ENCODE results near the gene AP4M1. TPM values are rescaled to one million over a fixed set of nuclear protein-coding genes. Genes with fewer than 3 reads are reported as not detected.

The AP4M1 gene
- total RNA-seq, 1 donor from 2014 or later, result 6.0 TPM

DNA sequence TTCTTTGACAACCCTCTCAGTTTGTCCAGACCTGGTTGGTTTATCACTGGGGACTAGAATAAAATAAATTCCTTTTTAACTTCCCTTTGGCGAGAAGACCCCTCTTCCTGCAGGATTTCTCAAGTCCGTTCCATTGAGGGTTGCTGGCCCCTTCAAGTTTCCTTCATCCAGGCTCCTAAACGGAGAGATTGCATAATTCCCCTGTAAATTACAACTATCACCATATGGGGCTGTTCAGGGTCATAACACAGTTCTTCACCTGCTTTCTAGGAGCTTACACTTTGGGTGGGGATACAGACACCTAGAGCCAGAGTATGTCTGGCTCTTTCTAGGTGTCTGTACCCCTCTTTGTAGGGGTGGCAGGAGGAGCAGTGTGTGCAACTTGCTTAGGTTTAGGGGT, 15.9 kb upstream of the AP4M1 start:
- DNase-seq (ENCODE audit: low spot score), result no peak

DNA sequence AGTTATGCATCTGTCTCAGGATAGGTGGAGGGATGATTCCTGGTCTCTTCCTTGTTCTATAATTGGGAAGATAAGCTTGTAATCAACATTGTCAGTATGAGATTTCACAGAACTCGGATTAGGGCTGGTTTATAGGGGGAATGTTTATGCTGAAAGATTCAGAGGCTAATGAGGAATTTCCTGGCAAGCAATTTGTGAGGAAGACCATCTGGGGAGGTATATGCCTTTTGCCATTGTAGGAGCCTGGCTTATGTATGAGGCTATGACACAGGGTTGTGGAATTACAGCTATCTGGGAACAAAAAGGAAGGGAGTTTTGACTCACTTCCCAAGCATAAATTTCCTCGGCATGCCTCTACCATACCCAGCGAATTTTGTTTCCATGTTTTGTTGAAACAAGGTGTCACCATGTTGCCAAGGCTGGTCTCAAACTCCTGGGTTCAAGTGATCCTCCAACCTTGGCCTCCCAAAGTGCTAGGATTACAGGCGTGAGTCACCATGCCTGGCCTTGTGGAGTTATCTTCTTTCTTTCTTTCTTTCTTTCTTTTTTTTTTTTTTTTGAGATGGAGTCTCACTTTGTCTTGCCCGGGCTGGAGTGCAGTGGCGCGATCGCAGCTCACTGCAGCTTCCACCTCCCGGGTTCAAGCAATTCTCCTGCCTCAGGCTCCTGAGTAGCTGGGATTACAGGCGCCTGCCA, 14.2 kb upstream of the AP4M1 start:
- DNase-seq (ENCODE audit: low spot score), result peak; percentile 96

DNA sequence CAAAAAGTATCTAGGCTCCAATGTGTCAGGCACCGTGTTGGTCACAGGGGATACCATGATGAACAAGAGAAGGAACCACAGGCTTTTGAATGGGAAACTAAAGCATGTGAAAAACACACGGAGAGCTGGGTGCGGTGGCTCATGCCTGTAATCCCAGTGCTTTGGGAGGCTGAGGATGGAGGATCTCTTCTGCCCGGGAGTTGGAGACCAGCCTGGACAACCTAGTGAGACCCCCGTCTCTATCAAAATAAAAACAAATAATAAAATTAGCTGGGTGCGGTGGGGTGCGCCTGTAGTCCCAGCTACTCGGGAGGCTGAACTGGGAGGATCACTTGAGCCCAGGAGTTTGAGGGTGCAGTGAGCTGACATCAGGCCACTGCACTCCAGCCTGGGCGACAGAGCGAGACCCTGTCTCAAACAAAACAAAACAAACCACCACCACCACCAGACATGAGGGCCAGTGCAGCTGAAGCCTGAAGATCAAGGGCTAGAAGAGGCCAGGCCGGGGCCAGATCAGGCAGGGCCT, 13.3 kb upstream of the AP4M1 start:
- DNase-seq (ENCODE audit: low spot score), result no peak

DNA sequence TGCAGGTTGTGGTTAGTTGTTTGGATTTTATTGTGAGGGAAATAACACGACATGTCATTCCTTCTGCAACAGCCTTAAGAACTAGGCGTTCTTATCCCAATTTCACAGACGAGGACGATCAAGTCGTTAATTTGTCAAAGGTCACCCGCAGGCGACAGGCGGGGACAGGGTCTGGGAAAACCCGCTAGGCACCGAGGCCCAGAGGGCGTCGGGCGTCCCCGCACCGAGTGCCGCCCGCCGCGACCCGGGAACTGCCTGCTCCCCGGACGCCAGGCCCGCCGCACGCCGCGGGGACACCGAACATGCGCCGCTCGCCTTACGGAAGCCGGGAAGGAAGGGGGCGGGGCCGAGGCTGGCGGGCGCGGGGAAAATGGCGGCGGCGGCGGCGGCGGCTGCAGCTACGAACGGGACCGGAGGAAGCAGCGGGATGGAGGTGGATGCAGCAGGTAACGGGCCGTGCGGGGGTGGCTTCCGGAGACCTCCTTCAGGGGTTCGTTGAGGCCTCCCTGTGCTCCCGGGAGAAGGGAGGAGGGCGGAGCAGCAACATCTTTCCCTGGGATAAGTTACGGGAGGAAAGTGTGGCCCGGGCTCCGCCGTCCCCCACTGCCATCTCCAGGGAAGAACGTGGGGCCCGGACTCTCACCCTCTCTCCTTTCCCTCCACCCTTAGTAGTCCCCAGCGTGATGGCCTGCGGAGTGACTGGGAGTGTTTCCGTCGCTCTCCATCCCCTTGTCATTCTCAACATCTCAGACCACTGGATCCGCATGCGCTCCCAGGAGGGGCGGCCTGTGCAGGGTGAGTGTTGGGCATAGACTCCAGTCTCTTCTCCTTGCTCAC, 12.6 kb upstream of the AP4M1 start, which contains the start of gene COPS6:
Gene COPS6 (plus strand): TSS at position 349 of the 837 bp plus-strand sequence. CDS start 22 bp downstream, at position 371.
- peak; percentile 78 for DNase-seq (ENCODE audit: low spot score)

DNA sequence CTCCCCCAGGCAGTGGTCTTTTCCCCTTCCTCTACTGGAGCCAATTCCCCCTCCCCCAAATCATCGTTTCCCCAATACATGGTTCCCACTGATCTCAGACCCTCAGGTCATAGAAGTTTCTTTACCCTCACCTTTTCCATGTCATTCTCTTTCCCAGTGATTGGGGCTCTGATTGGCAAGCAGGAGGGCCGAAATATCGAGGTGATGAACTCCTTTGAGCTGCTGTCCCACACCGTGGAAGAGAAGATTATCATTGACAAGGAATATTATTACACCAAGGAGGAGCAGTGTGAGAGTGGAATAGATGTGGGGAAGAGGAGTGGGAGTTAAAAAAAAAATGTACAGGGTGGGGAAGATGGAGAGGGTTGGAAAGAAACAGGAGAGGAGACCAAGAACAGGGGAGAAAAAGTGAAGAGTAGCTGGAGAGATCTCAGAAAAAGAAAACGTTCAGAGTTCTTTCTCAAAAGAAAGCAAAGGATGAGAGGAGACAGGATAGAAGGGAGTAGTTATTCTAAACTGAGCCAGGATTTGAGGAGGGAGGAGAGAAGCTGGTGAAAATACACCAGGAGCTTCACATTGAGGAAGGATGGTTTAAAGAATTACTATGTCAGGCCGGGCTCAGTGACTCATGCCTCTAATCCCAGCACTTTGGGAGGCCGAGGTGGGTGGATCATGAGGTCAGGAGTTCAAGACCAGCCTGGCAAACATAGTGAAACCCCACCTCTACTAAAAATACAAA, 11.8 kb upstream of the AP4M1 start:
- DNase-seq (ENCODE audit: low spot score), result peak; percentile 62

DNA sequence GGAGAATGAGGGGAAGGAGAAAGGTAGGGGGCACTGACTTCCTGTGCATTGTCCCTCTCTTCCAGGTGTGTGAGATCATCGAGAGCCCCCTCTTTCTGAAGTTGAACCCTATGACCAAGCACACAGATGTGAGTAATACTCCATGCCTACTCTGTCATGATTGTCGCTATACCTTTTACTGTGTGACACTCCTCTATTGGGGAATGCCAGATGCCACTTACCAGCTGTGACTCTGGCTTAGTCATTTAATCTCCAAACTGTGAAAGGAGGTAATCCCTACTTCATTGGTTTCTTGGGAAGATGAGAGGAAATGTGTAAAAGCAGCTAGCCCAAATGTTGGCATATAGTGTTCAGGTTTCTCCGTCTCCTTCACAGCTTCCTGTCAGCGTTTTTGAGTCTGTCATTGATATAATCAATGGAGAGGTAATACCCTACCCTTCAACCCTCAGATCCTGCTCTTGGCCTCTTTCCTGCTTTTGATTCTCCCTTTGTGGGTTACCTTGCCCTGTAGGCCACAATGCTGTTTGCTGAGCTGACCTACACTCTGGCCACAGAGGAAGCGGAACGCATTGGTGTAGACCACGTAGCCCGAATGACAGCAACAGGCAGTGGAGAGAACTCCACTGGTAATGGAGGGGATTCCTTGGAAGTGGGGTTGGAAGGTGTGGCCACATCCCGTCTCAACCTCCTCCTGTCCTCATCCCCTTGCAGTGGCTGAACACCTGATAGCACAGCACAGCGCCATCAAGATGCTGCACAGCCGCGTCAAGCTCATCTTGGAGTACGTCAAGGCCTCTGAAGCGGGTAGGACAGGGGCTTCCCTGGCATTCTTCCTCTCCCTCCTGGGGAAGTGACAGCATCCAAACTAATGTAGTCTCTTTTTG, 10.7 kb upstream of the AP4M1 start:
- DNase-seq (ENCODE audit: low spot score), result no peak

DNA sequence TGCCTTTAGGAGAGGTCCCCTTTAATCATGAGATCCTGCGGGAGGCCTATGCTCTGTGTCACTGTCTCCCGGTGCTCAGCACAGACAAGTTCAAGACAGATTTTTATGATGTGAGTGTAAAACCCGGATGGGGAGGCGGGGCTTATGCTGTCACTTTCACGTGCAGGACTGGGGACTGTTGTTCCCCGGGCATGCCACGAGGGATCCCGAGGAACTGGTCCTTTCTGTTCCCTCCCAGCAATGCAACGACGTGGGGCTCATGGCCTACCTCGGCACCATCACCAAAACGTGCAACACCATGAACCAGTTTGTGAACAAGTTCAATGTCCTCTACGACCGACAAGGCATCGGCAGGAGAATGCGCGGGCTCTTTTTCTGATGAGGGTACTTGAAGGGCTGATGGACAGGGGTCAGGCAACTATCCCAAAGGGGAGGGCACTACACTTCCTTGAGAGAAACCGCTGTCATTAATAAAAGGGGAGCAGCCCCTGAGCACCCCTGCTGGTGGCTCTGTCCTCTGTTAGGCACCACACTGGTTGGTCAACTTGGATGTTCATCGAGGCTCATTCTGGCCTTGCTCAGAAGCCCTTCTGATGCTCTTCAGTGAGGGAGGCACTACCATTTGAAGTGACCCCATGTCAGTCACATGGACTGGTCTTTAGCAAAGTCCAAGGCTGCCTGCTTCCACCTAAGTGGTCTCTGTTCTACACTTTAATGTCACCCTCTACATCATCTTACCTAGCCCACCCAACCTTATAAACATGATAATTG, 9.8 kb upstream of the AP4M1 start:
- no peak for DNase-seq (ENCODE audit: low spot score)

DNA sequence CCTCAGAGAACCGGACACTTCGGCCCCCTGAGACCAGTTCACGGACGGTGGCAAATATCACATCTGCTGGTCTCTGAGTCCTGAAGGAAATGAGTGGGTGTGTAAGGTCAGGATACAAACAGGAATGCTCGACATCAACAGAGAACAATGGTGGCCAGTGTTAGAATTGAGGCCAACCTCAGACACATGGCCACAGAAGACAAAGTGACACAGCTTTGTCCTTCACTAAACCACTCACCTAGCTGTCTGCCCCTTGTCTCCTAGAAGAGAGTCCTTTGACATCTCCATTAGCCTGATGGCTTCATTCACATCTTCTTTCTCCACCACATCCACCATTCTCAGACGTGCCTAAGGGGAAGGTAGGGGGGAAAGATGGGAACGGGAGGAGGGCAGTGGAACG, 8.4 kb upstream of the AP4M1 start:
- DNase-seq (ENCODE audit: low spot score), result no peak

DNA sequence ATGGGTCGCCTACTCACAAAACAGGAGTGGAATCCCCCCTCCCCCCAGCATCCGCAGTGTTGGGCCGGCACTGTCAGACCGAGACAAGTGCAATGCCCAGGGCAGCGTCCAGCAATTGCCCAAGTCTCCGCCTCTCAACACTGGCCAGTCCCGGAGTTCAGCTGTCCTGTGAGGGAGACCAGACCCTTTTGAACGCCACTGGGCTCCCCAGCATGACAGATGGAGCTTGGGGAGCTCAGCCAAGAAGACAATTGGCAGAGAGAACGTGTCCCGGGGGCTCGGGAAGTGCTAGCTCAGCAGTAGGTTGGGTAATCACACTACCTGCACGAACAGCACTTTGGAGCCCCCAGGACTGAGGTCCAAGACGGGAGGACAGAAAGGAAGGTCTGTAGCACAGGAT, 7.9 kb upstream of the AP4M1 start:
- no peak for DNase-seq (ENCODE audit: low spot score)

DNA sequence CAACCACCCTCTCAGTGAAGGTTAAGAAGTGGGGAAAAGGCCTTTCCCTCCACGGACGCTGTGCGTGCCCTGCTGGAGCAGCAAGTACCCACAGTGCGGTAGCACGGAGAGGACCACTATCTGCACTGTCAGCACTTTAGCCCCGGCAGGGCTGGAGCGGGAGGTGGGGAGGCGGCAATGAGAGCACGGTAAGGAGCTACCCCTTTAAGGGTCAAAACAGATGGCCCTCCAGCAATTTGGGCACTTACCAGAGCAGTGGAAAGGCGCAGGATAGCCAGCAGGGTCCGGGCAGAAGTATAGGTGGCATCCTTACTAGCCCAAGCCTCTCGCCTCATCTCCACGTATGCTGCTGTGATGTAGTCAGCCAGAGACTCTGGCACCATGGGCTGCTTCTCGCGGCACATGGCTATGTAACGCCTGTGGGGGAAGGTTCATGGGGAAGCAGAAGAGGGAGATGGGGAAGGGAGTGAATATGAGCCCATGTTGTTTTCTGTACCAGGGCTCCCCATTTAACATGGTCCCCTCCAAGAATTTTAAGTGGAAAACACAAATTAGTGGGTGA, 7.4 kb upstream of the AP4M1 start:
- DNase-seq (ENCODE audit: low spot score), result no peak

DNA sequence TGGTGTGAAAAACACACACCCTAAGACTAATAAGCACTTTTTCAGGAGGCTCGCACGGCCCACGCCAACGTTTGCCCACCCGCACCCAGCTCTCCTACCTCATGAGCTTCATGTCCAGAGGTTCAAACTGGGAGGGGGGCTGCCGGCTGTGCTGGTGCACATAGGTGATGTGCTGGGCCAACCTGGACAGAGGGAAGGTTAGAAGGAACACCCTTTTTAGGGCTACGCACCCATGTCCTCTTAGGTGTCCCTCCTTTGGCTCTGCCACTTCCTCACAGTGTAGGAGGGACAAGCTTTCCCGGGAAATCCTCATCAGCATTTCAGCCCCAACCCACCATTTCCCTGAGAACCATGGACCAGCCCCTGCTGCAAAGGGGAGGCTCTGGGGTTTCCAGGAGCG, 6.2 kb upstream of the AP4M1 start:
- DNase-seq (ENCODE audit: low spot score), result no peak

DNA sequence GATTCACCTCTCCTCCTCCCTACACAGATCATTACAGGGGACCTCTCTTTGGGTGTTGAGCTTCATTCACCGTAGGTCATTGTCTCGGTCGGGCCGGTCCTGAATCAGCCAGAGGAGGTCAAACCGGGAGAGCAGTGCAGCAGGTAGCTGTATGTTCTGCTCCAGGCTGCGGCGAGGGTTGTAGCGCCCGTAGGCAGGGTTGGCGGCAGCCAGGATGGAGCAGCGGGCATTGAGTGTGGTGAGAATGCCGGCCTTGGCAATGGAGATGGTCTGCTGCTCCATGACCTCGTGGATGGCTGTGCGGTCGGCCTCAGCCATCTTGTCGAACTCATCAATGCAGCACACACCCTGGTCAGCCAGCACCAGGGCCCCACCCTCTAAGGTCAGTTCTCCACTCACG, 5.7 kb upstream of the AP4M1 start:
- DNase-seq (ENCODE audit: low spot score), result no peak

DNA sequence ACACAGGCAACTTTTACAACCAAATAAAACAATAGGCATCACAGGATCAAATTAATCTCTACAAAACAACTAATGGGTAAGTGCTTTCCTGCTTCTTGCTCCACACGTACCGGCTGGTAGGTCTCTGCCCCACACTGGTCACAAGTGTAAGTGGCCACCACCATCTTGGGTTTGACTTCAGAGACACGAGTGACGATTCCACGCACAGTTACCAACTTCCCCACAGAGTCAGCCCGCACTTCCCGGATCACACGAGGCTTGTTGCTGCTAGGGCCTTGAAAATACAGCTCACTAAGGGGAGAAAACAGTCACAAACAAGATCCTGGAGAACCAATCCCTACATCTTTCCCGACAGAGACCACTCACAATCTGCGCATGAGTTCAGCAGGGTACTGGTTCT, 2.5 kb upstream of the AP4M1 start:
- no peak for DNase-seq (ENCODE audit: low spot score)

DNA sequence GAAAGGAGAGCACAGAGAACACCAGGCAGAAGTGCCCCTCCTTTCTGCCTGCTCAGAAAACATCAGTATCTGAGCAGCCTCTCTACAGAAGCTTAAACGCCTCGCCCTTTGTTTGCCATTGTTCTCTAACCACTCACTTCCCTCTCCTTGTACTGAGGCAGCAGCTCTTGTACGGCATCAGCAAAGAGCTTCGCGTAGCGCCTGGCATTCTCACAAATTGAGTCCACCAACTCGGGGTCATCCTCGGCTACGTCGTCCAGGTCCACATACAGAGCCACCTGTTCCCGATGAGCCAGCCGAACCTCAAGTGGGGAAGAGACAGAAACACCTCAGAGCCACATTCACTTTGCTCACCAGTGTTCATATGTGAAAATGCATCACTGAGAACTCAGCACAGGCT, 2.0 kb upstream of the AP4M1 start:
- no peak for DNase-seq (ENCODE audit: low spot score)

DNA sequence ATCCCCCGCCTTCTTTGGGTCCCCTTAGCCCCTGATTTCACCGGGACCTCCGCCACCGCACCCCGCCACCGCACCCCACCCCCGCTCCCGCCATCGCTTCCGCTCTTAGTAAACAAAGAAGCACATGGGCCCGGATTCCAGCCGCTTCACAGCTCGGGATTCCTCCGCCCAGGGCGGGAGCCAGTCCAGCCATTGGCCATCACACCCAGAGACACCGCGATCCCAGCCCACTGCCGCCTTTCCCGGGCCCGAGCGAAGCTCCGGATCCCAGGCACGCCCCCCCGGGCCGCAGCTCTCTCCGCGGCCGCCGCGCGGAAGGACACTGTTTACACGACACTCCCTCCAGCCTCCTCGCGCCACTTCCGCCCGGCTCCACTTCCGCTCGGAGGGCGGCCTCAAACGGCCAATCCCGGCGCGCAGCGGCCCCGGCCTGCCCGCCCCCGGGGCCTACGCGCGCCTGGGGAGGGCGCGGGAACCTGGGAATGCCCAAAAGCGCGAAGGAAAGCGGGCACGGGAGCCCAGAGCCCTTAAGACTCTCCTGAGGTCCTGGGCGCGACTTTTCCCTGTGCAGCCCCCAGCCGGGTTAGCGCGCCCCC, 925 bp upstream of the AP4M1 start:
- peak; percentile 97 for DNase-seq (ENCODE audit: low spot score)

DNA sequence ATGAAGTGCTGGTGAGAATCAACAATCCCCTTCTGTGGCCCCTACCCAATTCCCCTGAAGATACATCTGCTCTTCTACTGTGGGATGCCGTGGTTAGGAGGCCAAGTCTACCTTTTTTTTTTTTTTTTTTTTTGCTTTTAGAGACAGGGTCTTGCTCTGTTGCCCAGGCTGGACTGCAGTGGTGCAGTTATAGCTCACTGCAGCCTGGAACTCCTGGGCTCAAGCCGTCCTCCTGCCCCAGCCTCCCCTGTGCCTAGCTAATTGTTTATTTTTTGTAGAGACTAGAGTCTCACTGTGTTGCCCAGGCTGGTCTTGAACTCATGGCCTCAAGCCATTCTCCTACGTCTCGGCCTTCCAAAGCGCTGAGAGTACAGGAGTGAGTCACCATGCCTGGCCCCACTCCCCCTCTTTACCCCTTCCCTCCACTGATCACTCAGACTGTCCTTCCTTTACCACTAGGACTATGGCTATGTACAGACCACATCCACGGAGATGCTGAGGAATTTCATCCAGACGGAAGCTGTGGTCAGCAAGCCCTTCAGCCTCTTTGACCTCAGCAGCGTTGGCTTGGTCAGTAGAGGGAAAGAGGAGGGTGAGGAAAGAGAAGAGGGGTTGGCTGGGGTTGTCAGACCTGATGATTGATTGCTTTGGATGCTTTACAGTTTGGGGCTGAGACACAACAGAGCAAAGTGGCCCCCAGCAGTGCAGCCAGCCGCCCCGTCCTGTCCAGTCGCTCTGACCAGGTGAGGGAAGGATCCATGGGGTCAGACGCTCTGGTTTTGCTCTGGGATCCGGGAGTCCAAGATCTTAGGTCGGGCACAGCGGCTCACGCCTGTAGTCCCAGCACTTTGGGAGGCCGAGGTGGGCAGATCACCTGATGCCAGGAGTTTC, 1.8 kb downstream of the AP4M1 start:
- no peak for DNase-seq (ENCODE audit: low spot score)

DNA sequence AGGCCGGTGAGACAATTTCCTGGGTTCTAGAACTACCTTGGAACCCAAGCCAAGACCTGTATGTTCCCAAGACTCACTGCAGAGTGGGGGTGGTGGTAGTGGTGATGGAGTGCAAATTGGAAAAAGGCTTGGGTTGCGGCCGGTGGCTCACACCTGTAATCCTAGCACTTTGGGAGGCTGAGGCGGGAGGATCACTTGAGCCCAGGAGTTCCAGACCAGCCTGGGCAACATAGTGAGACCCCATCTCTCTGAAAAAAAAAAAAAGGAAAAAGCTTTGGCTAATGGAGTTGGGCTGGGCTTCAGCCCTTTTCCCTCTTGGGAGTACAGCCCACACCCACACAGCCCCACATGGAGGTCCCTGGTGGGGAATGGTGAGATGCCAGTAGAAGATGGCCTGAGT, 4.1 kb downstream of the AP4M1 start:
- DNase-seq (ENCODE audit: low spot score), result no peak

DNA sequence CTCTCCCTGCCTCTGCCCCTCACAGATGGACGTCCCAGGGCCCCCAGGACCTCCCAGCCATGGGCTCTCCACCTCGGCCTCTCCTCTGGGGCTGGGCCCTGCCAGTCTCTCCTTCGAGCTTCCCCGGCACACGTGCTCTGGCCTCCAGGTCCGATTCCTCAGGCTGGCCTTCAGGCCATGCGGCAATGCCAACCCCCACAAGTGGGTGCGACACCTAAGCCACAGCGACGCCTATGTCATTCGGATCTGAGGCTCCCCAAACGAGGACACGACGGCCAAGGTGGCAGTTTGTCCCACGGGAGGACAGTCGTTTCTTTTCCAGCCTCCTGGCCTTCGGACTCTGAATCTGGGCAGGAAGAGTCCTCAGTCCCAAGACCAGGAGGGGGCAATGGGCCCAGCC, 5.2 kb downstream of the AP4M1 start:
- DNase-seq (ENCODE audit: low spot score), result no peak

All from umbilical cord (tissue), 2 donors.